Airway epithelial cell (primary cell): ENCODE data around the gene ZBED4. TPM values are rescaled to one million over a fixed set of nuclear protein-coding genes. Genes with fewer than 3 reads are reported as not detected.

Source experiments
- total RNA-seq: library from RNA; depleted of rRNA; stranded (reverse); fragments of >200 nt; gene quantifications from 2 replicates; pipeline ENCODE4 v1.2.3, GENCODE V29; 2015

The ZBED4 gene
- 14.1 and 17.5 TPM in 2 replicates for total RNA-seq

DNA sequence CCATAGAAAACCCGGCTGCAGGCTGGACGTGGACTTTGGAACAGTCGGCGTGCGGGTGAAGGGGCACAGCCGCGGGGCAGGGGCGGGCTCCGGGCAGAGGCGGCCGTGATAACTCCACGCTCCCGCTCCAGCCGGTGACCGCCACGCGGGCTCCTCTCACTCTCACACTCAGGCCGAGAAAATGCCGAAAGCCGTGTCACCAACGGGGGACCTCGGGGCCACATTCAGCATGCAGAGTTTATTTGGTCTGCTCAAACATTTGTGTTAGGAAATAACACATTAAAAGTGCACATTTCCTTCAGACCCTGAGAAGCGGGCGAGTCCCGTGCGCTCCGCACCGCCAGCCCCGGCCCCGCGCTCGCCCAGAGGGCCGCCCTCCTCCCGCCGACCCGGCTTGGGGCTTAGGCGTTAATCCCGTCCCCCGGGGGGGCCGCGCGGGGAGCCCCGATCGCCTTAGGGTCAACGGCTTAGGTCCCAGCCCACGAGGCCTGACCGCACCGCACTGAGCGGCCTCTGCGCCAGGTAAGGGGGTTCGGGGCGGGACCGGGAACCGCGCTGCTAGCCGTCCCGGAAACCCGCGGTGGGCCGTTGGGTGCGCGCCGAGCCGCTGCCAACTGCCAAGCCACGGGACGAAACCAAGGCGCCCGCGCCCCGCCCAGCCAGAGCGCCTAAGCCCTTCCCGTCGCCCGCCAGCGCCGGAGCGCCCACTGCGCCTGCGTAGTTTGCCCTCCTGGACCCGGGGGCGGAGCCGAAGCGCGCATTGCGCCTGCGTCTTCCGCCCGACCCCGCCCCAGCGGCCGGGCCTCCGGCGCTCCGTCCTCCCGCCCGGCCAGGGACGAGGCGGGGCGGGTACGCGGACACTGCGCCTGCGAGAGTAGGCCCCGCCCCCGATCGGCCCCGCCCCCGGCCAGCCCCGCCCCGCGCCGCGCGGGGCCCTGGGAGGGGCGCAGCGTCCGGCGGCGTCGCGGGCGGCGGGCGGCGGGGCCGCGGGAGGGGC lies at the start of gene ZBED4:
ZBED4 (plus strand) TSS at position 947 of the 997 bp plus-strand sequence. CDS start 29,819 bp downstream, outside the sequence.

GRCh38 chr22:49827853-49828598 lies 25.6 kb upstream of the ZBED4 start, which contains the start of gene BRD1:
Gene BRD1 (minus strand): TSS chr22:49827873. CDS start chr22:49824317, 3,556 bp downstream.

GRCh38 chr22:49917974-49918910 lies 64.6 kb downstream of the ZBED4 start, which contains the start of the genes ALG12 and CRELD2:
Gene ALG12 (minus strand): TSS chr22:49918438. CDS start chr22:49913765, 4,673 bp downstream.
Gene CRELD2 (plus strand): TSS chr22:49918634. CDS start chr22:49918770, 136 bp downstream.

Other genes starting within 250 kb of the ZBED4 start
- 23.3 and 30.3 TPM in 2 replicates for gene BRD1, start 26.0 kb upstream of the ZBED4 start, total RNA-seq
- 16.9 and 23.2 TPM in 2 replicates for gene ALG12, start 64.6 kb downstream of the ZBED4 start, total RNA-seq
- 53.0 and 79.7 TPM in 2 replicates for gene CRELD2, start 64.8 kb downstream of the ZBED4 start, total RNA-seq
- gene PIM3, start 106.9 kb downstream of the ZBED4 start, total RNA-seq: 81.5 and 89.4 TPM in 2 replicates
- gene IL17REL, start 158.9 kb downstream of the ZBED4 start, total RNA-seq: not detected in 2 replicates
- gene TTLL8, start 204.5 kb downstream of the ZBED4 start, total RNA-seq: not detected in 2 replicates
- 0.37 TPM in 1 of 2 replicates, not detected in the other for gene MLC1, start 231.6 kb downstream of the ZBED4 start, total RNA-seq
- gene MOV10L1, start 236.2 kb downstream of the ZBED4 start, total RNA-seq: 0.07 and 0.98 TPM in 2 replicates